K562 (cell line): ENCODE measurements around the gene HPD. TPM values are rescaled to one million over a fixed set of nuclear protein-coding genes. Genes with fewer than 3 reads are reported as not detected.
A peak's percentile ranks its signal among the peaks of the same experiment; 100 is the strongest.

ENCODE experiments used
- CHD7 ChIP-seq: fragments of 200-600 bp; sonication (generic); IDR thresholded peaks from one replicate; pipeline ENCODE4 v1.6.1; 2012; ENCODE audit warnings: mild to moderate bottlenecking, low read depth, low read length, inconsistent platforms
- E2F6 ChIP-seq, 2 experiments: IDR thresholded peaks; 2 replicates each; pipeline ENCODE4 v1.6.1; 2011; ENCODE audit warnings: borderline replicate concordance in 1 of 2, control low read depth in 1 of 2, low read depth in 1 of 2, low read length in 1 of 2, mild to moderate bottlenecking in 1 of 2, mixed read lengths in 1 of 2, moderate library complexity in 1 of 2; ENCODE audit not compliant: insufficient read depth in 1 of 2, insufficient read length in 1 of 2, poor library complexity in 1 of 2, severe bottlenecking in 1 of 2; ENCODE audit errors: extremely low read depth in 1 of 2
- STAG1 ChIP-seq: sonication (generic); formaldehyde crosslinking; IDR thresholded peaks from 2 replicates; pipeline ENCODE4 v1.5.0; 2020; ENCODE audit warnings: missing genetic modification reagents, borderline replicate concordance
- TEAD2 ChIP-seq: fragments of 450-650 bp; IDR thresholded peaks from 2 replicates; pipeline ENCODE4 v1.6.1; 2016; ENCODE audit warnings: missing genetic modification characterization, control low read depth, missing compliant biosample characterization
- YY1 ChIP-seq, 3 experiments: IDR thresholded peaks; 2 replicates each; pipeline ENCODE4 v1.6.1; 2011; ENCODE audit warnings: low read length in 2 of 3, mild to moderate bottlenecking in 2 of 3, moderate library complexity in 2 of 3, borderline replicate concordance in 1 of 3, control low read depth in 1 of 3, low read depth in 1 of 3; ENCODE audit not compliant: insufficient read depth in 3 of 3, insufficient replicate concordance in 2 of 3, control insufficient read depth in 1 of 3, insufficient read length in 1 of 3; ENCODE audit errors: extremely low read depth in 1 of 3
- ZNF253 ChIP-seq: fragments of 250-450 bp; sonication (Bioruptor Pico); conservative IDR thresholded peaks from 2 replicates; pipeline ENCODE4 v1.6.1; 2021; ENCODE audit warnings: mild to moderate bottlenecking
- ZNF384 ChIP-seq: IDR thresholded peaks from 2 replicates; pipeline ENCODE4 v1.6.1; 2012; ENCODE audit warnings: low read depth, low read length, improper control_type of control experiment
- ZNF507 ChIP-seq: conservative IDR thresholded peaks from 2 replicates; pipeline ENCODE4 v1.6.1; 2017; ENCODE audit warnings: missing genetic modification characterization, missing compliant biosample characterization
- polyA plus RNA-seq, 8 experiments: library from polyadenylated mRNA; depleted of rRNA in 4 of 8; stranded (reverse) in 5 of 8; unstranded in 3 of 8; fragments of >200 nt; fragmentation: Nextera tagmentation in 2 of 8; fragmentation: Illumina TruSeq in 1 of 8; extraction: Ambion mirVana in 2 of 8; extraction: Trizol in 1 of 8; gene quantifications; 2 replicates each; pipeline versions ENCODE4 v1.2.1 to v1.2.3, GENCODE V29; 2011 to 2014; ENCODE audit warnings: inconsistent platforms in 1 of 8, missing spikeins in 1 of 8
- total RNA-seq, 7 experiments: library from RNA; depleted of rRNA in 6 of 7; stranded (reverse); fragments of >200 nt in 6 of 7; fragmentation: Illumina TruSeq in 2 of 7; extraction: Trizol in 2 of 7; gene quantifications; 2 replicates each; pipeline versions ENCODE4 v1.2.1 to v1.2.3, GENCODE V29; 2011 to 2021; ENCODE audit warnings: low replicate concordance in 1 of 7
- TF ChIP-seq, protein P1 (sequence below): fragments of 450-650 bp; IDR thresholded peaks from 2 replicates; pipeline ENCODE4 v1.6.1; 2016; ENCODE audit warnings: mild to moderate bottlenecking

HPD gene
- total and polyA plus RNA-seq, 9 of the 15 experiments (the other 6 are each of a cell fraction or from before 2014, with no cell fraction given): 0.06 to 0.29 (median 0.07) TPM; not detected in 4

DNA sequence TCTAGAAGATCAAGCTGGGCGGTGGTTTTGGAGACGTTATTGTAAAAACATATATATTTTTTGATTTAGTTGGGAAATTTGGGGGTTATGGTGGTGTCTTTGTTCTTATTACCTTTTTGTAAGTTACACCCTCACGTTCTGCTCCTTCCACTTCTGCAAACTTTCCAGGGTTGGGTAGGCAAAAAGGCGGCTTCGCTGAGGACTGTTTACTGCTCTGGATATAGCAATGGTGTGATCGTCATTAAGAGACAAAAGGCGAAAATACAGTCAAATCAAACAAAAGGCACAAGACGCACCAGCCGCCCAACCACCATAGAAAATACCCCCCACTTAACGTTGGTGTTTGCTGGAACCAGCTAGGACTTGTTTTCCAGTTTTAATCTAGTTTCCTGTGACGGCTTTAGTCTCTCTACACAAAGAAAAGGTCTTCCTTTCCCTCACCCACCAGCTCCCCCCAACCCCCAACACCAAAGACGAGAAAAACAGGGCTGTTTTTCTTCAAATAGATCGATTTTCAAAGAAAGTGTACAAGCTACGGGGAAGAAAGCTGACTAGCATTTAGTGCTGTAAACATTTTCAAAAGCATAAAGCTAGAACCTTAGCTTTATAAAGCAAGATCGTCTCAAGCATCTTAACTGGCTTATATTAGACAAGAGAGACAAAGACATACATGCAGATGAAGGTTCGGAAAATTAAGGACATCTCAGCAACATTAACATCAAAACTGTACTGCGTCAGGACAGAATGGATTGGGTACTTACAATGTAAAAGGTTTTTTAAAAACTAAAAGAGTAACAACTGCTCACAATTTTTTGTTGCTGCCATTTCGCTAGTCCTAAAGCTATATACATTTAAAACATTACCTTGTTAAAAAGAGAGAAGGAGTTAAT is 56.8 kb downstream of the HPD start (continued):
- TF ChIP-seq, protein P1, sequence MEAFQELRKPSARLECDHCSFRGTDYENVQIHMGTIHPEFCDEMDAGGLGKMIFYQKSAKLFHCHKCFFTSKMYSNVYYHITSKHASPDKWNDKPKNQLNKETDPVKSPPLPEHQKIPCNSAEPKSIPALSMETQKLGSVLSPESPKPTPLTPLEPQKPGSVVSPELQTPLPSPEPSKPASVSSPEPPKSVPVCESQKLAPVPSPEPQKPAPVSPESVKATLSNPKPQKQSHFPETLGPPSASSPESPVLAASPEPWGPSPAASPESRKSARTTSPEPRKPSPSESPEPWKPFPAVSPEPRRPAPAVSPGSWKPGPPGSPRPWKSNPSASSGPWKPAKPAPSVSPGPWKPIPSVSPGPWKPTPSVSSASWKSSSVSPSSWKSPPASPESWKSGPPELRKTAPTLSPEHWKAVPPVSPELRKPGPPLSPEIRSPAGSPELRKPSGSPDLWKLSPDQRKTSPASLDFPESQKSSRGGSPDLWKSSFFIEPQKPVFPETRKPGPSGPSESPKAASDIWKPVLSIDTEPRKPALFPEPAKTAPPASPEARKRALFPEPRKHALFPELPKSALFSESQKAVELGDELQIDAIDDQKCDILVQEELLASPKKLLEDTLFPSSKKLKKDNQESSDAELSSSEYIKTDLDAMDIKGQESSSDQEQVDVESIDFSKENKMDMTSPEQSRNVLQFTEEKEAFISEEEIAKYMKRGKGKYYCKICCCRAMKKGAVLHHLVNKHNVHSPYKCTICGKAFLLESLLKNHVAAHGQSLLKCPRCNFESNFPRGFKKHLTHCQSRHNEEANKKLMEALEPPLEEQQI: no peak
- TF ChIP-seq CHD7: no peak
- no peak for TF ChIP-seq STAG1 (CRISPR knock-in tag)
- no peak for TF ChIP-seq E2F6 (IDR thresholded peaks at IDR 0.05; ENCODE audit: borderline replicate concordance in 1 of 2, extremely low read depth in 1 of 2, insufficient read depth in 1 of 2, insufficient read length in 1 of 2, low read depth in 1 of 2, low read length in 1 of 2, poor library complexity in 1 of 2, severe bottlenecking in 1 of 2)
- TF ChIP-seq ZNF384: no peak
- TF ChIP-seq YY1 (IDR thresholded peaks at IDR 0.05; ENCODE audit: borderline replicate concordance in 1 of 3, control insufficient read depth in 1 of 3, extremely low read depth in 1 of 3, insufficient read depth in 3 of 3, insufficient read length in 1 of 3, insufficient replicate concordance in 2 of 3, low read depth in 1 of 3, low read length in 2 of 3): peak in 1 of 3 experiments; percentile 27
- no peak for TF ChIP-seq ZNF253 (CRISPR knock-in tag)
- TF ChIP-seq TEAD2 (tag): no peak
- no peak for TF ChIP-seq ZNF507 (tag)
